SK-N-SH (cell line): ENCODE data around the gene RAD51B. TPM values are rescaled to one million over a fixed set of nuclear protein-coding genes. Genes with fewer than 3 reads are reported as not detected.
A peak's percentile ranks its signal among the peaks of the same experiment; 100 is the strongest.

Source experiments
- CTCF ChIA-PET: fragments of 300-600, 350-600 bp; formaldehyde crosslinking; extraction: SDS; loops from one replicate; lab custom pipeline; 2021; lab: Yijun Ruan, JAX
- POLR2A ChIA-PET: fragments of 350-600 bp; sonication (Branson Sonifier 250); formaldehyde crosslinking; extraction: SDS; loops from one replicate; lab custom pipeline; 2020; ENCODE audit warnings: antibody characterized with exemption, inconsistent platforms; lab: Yijun Ruan, JAX
- DNase-seq: peaks from one replicate; pipeline ENCODE4 v3.0.0; 2012
- H2AFZ ChIP-seq: fragments of 200-600 bp; sonication (generic); 2 replicates; pipeline ENCODE4 v1.8.1; 2016; ENCODE audit warnings: antibody characterized with exemption, mild to moderate bottlenecking, low read depth
- H3F3A ChIP-seq: fragments of 200-600 bp; sonication (generic); replicated peaks from 2 replicates; pipeline ENCODE3; 2016; ENCODE audit warnings: antibody characterized with exemption, mild to moderate bottlenecking; ENCODE audit not compliant: insufficient read depth
- H3K27ac ChIP-seq, 2 experiments: fragments of 200-500 bp in 1 of 2; fragments of 200-600 bp in 1 of 2; sonication (Bioruptor generic) in 1 of 2; sonication (generic), shearing (Covaris generic) in 1 of 2; 2 replicates each; pipeline versions ENCODE4 v1.5.1 to v1.6.1; 2014 to 2016; ENCODE audit warnings: low read depth in 2 of 2, inconsistent platforms in 1 of 2, low read length in 1 of 2, mild to moderate bottlenecking in 1 of 2, mixed read lengths in 1 of 2
- H3K27me3 ChIP-seq: fragments of 200-600 bp; sonication (generic), shearing (Covaris generic); 2 replicates; pipeline ENCODE4 v1.6.1; 2016; ENCODE audit warnings: mixed run types; ENCODE audit not compliant: insufficient read depth
- H3K36me3 ChIP-seq, 2 experiments: fragments of 200-500 bp in 1 of 2; fragments of 200-600 bp in 1 of 2; sonication (Bioruptor generic) in 1 of 2; sonication (generic) in 1 of 2; replicated peaks in 1 of 2; 2 replicates each; pipeline versions ENCODE3 to v1.5.1; 2014 to 2016; ENCODE audit warnings: low read length in 1 of 2, mild to moderate bottlenecking in 1 of 2; ENCODE audit not compliant: insufficient read depth in 2 of 2, control insufficient read depth in 1 of 2
- H3K4me1 ChIP-seq, 2 experiments: fragments of 200-500 bp in 1 of 2; fragments of 200-600 bp in 1 of 2; sonication (Bioruptor generic) in 1 of 2; sonication (generic), shearing (Covaris generic) in 1 of 2; 2 replicates each; pipeline versions ENCODE4 v1.5.1 to v1.6.1; 2014 to 2016; ENCODE audit warnings: low read depth in 1 of 2, low read length in 1 of 2, mixed run types in 1 of 2; ENCODE audit not compliant: insufficient read depth in 2 of 2, control insufficient read depth in 1 of 2
- H3K4me2 ChIP-seq: fragments of 200-600 bp; sonication (generic), shearing (Covaris generic); 2 replicates; pipeline ENCODE4 v1.6.1; 2017; ENCODE audit warnings: mixed run types
- H3K4me3 ChIP-seq, 2 experiments: fragments of 200-500 bp in 1 of 2; fragments of 200-600 bp in 1 of 2; sonication (Bioruptor generic) in 1 of 2; sonication (generic), shearing (Covaris generic) in 1 of 2; 2 replicates each; pipeline versions ENCODE4 v1.5.1 to v1.8.1; 2014 to 2016; ENCODE audit warnings: low read depth in 2 of 2, inconsistent platforms in 1 of 2, low read length in 1 of 2, mild to moderate bottlenecking in 1 of 2, mixed read lengths in 1 of 2, moderate library complexity in 1 of 2
- H3K79me2 ChIP-seq: fragments of 200-600 bp; sonication (generic); 2 replicates; pipeline ENCODE4 v1.8.1; 2017; ENCODE audit warnings: mild to moderate bottlenecking; ENCODE audit not compliant: insufficient read depth
- H3K9ac ChIP-seq: fragments of 200-600 bp; sonication (generic); 2 replicates; pipeline ENCODE4 v1.6.1; 2017; ENCODE audit warnings: mixed run types
- H3K9me2 ChIP-seq: fragments of 200-600 bp; sonication (generic); 2 replicates; pipeline ENCODE4 v1.6.1; 2017; ENCODE audit warnings: mixed run types
- H3K9me3 ChIP-seq: fragments of 200-600 bp; sonication (generic); 2 replicates; pipeline ENCODE4 v1.6.1; 2017; ENCODE audit warnings: mixed run types, mild to moderate bottlenecking, moderate library complexity
- H4K20me1 ChIP-seq: fragments of 200-600 bp; sonication (generic); 2 replicates; pipeline ENCODE4 v1.6.1; 2017; ENCODE audit warnings: mild to moderate bottlenecking, mixed run types; ENCODE audit not compliant: insufficient read depth
- CHD2 ChIP-seq: fragments of 150-350 bp; IDR thresholded peaks from 2 replicates; pipeline ENCODE4 v1.6.1; 2018; ENCODE audit warnings: low read length; ENCODE audit not compliant: partially characterized antibody
- CTCF ChIP-seq: fragments of 200-600 bp; sonication (generic); IDR thresholded peaks from 2 replicates; pipeline ENCODE4 v1.6.1; 2017; ENCODE audit warnings: antibody characterized with exemption, mild to moderate bottlenecking, moderate library complexity
- EP300 ChIP-seq, 2 experiments: IDR thresholded peaks; 2 replicates each; pipeline versions ENCODE4 v1.4.0 to v1.6.1; 2012; ENCODE audit warnings: borderline replicate concordance in 1 of 2, low read depth in 1 of 2, low read length in 1 of 2
- FOXJ3 ChIP-seq: sonication (generic); formaldehyde crosslinking; IDR thresholded peaks from 2 replicates; pipeline ENCODE4 v1.5.1; 2020; ENCODE audit warnings: mild to moderate bottlenecking, missing genetic modification reagents
- GABPA ChIP-seq: IDR thresholded peaks from 2 replicates; pipeline ENCODE4 v1.4.0; 2012; ENCODE audit warnings: low read depth, mild to moderate bottlenecking
- GATA2 ChIP-seq: sonication (generic); formaldehyde crosslinking; IDR thresholded peaks from 2 replicates; pipeline ENCODE4 v1.5.0; 2020; ENCODE audit warnings: mild to moderate bottlenecking, missing genetic modification reagents
- IRF3 ChIP-seq: fragments of 150-350 bp; IDR thresholded peaks from 2 replicates; pipeline ENCODE4 v1.6.1; 2016; ENCODE audit warnings: mild to moderate bottlenecking, low read depth, low read length
- JUND ChIP-seq: IDR thresholded peaks from 2 replicates; pipeline ENCODE4 v1.4.0; 2012
- MEF2A ChIP-seq: IDR thresholded peaks from 2 replicates; pipeline ENCODE4 v1.4.0; 2012; ENCODE audit warnings: low read depth, borderline replicate concordance
- NFIC ChIP-seq: IDR thresholded peaks from 2 replicates; pipeline ENCODE4 v1.4.0; 2012; ENCODE audit warnings: borderline replicate concordance
- NRF1 ChIP-seq: IDR thresholded peaks from 2 replicates; pipeline ENCODE4 v1.6.1; 2012; ENCODE audit warnings: low read depth, mild to moderate bottlenecking, low read length
- PBX3 ChIP-seq: IDR thresholded peaks from 2 replicates; pipeline ENCODE4; 2012
- POLR2AphosphoS5 ChIP-seq: IDR thresholded peaks from 2 replicates; pipeline ENCODE4 v1.6.1; 2012; ENCODE audit warnings: low read depth, low read length
- RCOR1 ChIP-seq: fragments of 150-350 bp; IDR thresholded peaks from 2 replicates; pipeline ENCODE4 v1.6.1; 2017; ENCODE audit warnings: antibody characterized with exemption, low read length
- TEAD4 ChIP-seq: IDR thresholded peaks from 2 replicates; pipeline ENCODE4 v1.4.0; 2012; ENCODE audit warnings: mild to moderate bottlenecking, borderline replicate concordance; ENCODE audit not compliant: insufficient read depth
- YY1 ChIP-seq: IDR thresholded peaks from 2 replicates; pipeline ENCODE4 v1.4.0; 2012; ENCODE audit warnings: low read depth, mild to moderate bottlenecking
- ZBTB33 ChIP-seq: IDR thresholded peaks from 2 replicates; pipeline ENCODE4 v1.4.0; 2012; ENCODE audit warnings: low read depth, borderline replicate concordance
- WGBS: methylation state at CpG from one replicate; pipeline ENCODE4 v1.1.6; 2017; ENCODE audit warnings: low lambda C conversion rate; 5-methylcytosine and 5-hydroxymethylcytosine counted together
- polyA plus RNA-seq, 3 experiments: library from polyadenylated mRNA; depleted of rRNA; stranded (reverse); fragments of >200 nt; gene quantifications; 2 replicates each; pipeline ENCODE4 v1.2.3, GENCODE V29; 2012
- TF ChIP-seq, protein P1 (sequence below): IDR thresholded peaks from 2 replicates; pipeline ENCODE4 v1.6.1; 2012; ENCODE audit warnings: mild to moderate bottlenecking, low read depth, low read length, moderate library complexity

Gene RAD51B
- polyA plus RNA-seq, 1 of the 3 experiments (the other 2 are of a cell fraction), result 6.0 TPM

DNA sequence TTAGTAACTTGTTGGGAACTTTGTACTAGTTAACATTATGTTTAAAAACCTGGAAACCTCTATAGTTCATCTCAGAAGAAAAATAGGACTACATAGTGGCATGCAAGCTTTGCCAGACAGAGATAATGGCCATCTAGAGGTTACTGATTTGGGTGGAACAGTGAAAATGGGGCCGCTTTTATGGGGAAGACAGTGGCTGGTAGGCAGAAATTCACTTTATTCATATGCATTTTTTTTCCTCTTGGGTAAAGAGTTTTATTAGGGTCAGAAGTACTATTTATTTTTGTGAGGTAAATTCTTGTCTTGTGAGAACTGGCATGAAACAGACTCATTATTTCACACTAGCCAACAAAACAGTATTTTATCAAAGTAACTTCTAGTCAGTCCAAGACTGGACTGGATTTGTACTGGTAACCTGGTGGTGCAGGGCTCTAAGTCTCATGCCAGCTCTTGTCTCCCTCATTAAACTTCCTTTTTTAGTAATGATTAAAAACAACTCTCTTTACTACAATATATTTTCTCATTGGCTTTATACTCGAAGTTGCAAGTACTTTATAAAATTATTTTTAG is 345.8 kb downstream of the RAD51B start:
- ChIA-PET POLR2A (no interaction called here), CTCF (interaction anchor here (1.0 to 2.2 kb wide), 2 partner anchors 221 to 651 kb away, joined by 3 to 5 read pairs; no protein-coding TSS in a partner anchor)
- H3K9me2 ChIP-seq, result no peaks in the 10 kb centered on the region
- H3K4me2 ChIP-seq, result no peak overlapping the region
- 84% methylated on average over 2 of the region's 2 CpGs for WGBS
- no peak overlapping the region for H3K4me3 ChIP-seq
- no peaks in the 10 kb centered on the region for H4K20me1 ChIP-seq
- TF ChIP-seq NFIC, result no peak
- TF ChIP-seq EP300 (IDR thresholded peaks at IDR 0.05; ENCODE audit: borderline replicate concordance in 1 of 2, low read depth in 1 of 2, low read length in 1 of 2), result no peak
- TF ChIP-seq FOXJ3, result no peak
- TF ChIP-seq POLR2AphosphoS5, result no peak
- no peak for TF ChIP-seq CTCF
- no peak for TF ChIP-seq CHD2
- TF ChIP-seq ZBTB33, result no peak
- no peak for TF ChIP-seq GABPA
- no peak for TF ChIP-seq NRF1
- no peak for TF ChIP-seq MEF2A
- TF ChIP-seq PBX3, result no peak
- TF ChIP-seq, protein P1, sequence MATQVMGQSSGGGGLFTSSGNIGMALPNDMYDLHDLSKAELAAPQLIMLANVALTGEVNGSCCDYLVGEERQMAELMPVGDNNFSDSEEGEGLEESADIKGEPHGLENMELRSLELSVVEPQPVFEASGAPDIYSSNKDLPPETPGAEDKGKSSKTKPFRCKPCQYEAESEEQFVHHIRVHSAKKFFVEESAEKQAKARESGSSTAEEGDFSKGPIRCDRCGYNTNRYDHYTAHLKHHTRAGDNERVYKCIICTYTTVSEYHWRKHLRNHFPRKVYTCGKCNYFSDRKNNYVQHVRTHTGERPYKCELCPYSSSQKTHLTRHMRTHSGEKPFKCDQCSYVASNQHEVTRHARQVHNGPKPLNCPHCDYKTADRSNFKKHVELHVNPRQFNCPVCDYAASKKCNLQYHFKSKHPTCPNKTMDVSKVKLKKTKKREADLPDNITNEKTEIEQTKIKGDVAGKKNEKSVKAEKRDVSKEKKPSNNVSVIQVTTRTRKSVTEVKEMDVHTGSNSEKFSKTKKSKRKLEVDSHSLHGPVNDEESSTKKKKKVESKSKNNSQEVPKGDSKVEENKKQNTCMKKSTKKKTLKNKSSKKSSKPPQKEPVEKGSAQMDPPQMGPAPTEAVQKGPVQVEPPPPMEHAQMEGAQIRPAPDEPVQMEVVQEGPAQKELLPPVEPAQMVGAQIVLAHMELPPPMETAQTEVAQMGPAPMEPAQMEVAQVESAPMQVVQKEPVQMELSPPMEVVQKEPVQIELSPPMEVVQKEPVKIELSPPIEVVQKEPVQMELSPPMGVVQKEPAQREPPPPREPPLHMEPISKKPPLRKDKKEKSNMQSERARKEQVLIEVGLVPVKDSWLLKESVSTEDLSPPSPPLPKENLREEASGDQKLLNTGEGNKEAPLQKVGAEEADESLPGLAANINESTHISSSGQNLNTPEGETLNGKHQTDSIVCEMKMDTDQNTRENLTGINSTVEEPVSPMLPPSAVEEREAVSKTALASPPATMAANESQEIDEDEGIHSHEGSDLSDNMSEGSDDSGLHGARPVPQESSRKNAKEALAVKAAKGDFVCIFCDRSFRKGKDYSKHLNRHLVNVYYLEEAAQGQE, result no peak
- TF ChIP-seq IRF3, result no peak
- TF ChIP-seq TEAD4, result no peak
- TF ChIP-seq RCOR1, result no peak
- TF ChIP-seq GATA2, result no peak
- TF ChIP-seq JUND, result no peak
- no peak for TF ChIP-seq YY1
- H3K36me3 ChIP-seq, result no peaks in the 10 kb centered on the region
- DNase-seq, result no peak
- H3K79me2 ChIP-seq, result no peaks in the 10 kb centered on the region
- peaks cover 8 to 11% of the 10 kb centered on the region in 2 experiments; a peak in 2 of 4 replicates for H3K4me1 ChIP-seq
- no peaks in the 10 kb centered on the region for H3K27me3 ChIP-seq
- peak overlapping the region in 1 of 2 experiments; percentile 90; a peak in 2 of 4 replicates for H3K27ac ChIP-seq
- no peaks in the 10 kb centered on the region for H3K9me3 ChIP-seq
- no peaks in the 10 kb centered on the region for H3F3A ChIP-seq
- no peak overlapping the region for H3K9ac ChIP-seq
- H2AFZ ChIP-seq, result no peak overlapping the region
